PC-9 (cell line): ENCODE results near the gene SLCO2A1.

Experiments
- CTCF ChIP-seq: fragments of 200-600 bp; sonication (generic); conservative IDR thresholded peaks from 2 replicates; pipeline ENCODE4 v1.6.1; 2017; ENCODE audit warnings: mixed run types, antibody characterized with exemption, mild to moderate bottlenecking, moderate library complexity
- EZH2 ChIP-seq: fragments of 200-600 bp; sonication (generic); IDR thresholded peaks from 2 replicates; pipeline ENCODE4 v1.8.0; 2017; ENCODE audit warnings: antibody characterized with exemption, low read depth

- no peak for TF ChIP-seq CTCF
- TF ChIP-seq EZH2, result no peak
Observed at GRCh38 chr3:134061401-134061800, 31.7 kb upstream of the SLCO2A1 start.
